ENCODE results near the gene FAM221B.
A peak's percentile ranks its signal among the peaks of the same experiment; 100 is the strongest.

The FAM221B gene

GRCh38 chr9:35845824-35846771 is 17.6 kb upstream of the FAM221B start:
- DNase-seq: no peak

GRCh38 chr9:35844628-35845270 is 16.2 kb upstream of the FAM221B start:
- peak; percentile 97 for DNase-seq

GRCh38 chr9:35842795-35843194 is 14.3 kb upstream of the FAM221B start:
- no peak for DNase-seq

- DNase-seq: peak; percentile 13
Observed at GRCh38 chr9:35842020-35842745, 13.7 kb upstream of the FAM221B start.

GRCh38 chr9:35841645-35841900 is 13.0 kb upstream of the FAM221B start:
- no peak for DNase-seq

GRCh38 chr9:35840881-35841644 is 12.5 kb upstream of the FAM221B start:
- no peak for DNase-seq

GRCh38 chr9:35839926-35840325 is 11.4 kb upstream of the FAM221B start:
- peak; percentile 75 for DNase-seq

- DNase-seq: no peak
Observed at GRCh38 chr9:35836595-35836994, 8.1 kb upstream of the FAM221B start.

GRCh38 chr9:35835766-35836165 is 7.2 kb upstream of the FAM221B start:
- DNase-seq: no peak

GRCh38 chr9:35835216-35835632 is 6.7 kb upstream of the FAM221B start:
- no peak for DNase-seq

- no peak for DNase-seq
Observed at GRCh38 chr9:35834260-35835215, 6.0 kb upstream of the FAM221B start.

GRCh38 chr9:35832814-35833213 is 4.3 kb upstream of the FAM221B start:
- DNase-seq: no peak

- no peak for DNase-seq
Observed at GRCh38 chr9:35831040-35831439, 2.5 kb upstream of the FAM221B start.

- no peak for DNase-seq
Observed at GRCh38 chr9:35829764-35830096, 1.2 kb upstream of the FAM221B start.

GRCh38 chr9:35829084-35829763 is 692 bp upstream of the FAM221B start, which contains the start of gene TMEM8B:
TMEM8B (plus strand) TSS chr9:35829228; CDS start chr9:35829448, 220 bp downstream.
- DNase-seq: peak; percentile 74

- no peak for DNase-seq
Observed at GRCh38 chr9:35827486-35827885, 1.0 kb downstream of the FAM221B start.

- peak; percentile 71 for DNase-seq
Observed at GRCh38 chr9:35826071-35826701, 2.3 kb downstream of the FAM221B start.

GRCh38 chr9:35822926-35823325 is 5.6 kb downstream of the FAM221B start:
- no peak for DNase-seq

GRCh38 chr9:35820076-35820475 is 8.5 kb downstream of the FAM221B start:
- no peak for DNase-seq

GRCh38 chr9:35818341-35818740 is 10.2 kb downstream of the FAM221B start:
- DNase-seq: no peak

GRCh38 chr9:35816708-35817107 is 11.8 kb downstream of the FAM221B start:
- no peak for DNase-seq

Data from MV-4-11 (cell line).